ENCODE results near the gene LRRC7. TPM values are rescaled to one million over a fixed set of nuclear protein-coding genes. Genes with fewer than 3 reads are reported as not detected.

The LRRC7 gene
- total RNA-seq, 3 donors from 2014 or later: 0.46 to 1.2 (median 1.0) TPM

DNA sequence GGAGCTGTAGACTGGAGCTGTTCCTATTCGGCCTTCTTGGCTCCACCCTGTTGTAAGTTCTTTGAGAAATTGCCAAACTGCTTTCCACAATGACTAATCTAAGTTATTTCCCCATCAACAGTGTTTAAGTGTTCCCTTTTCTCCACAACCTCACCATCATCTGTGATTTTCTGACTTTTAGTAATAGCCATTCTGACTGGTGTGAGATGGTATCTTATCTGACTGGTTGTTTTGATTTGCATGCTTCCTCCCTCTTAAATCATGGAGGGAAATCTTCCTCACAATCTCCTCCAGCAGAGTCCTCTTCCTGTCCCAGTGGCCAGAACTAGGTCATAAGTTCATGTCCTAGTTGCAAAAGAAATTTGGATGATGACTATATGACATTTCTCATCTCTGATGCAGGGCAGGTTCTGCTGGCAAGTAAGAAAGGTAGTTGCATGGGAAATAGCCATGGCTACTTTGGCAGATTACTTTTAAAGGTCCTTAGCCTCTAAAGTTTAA lies 343.6 kb downstream of the LRRC7 start:
- intact Hi-C loops (cut with DNase I, micrococcal nuclease): no loop called here
- H3K36me3 ChIP-seq (ENCODE audit: low read depth): no peaks in the 10 kb centered on the region
- ATAC-seq (no peak), DNase-seq (no peak)
- TF ChIP-seq, protein P1, sequence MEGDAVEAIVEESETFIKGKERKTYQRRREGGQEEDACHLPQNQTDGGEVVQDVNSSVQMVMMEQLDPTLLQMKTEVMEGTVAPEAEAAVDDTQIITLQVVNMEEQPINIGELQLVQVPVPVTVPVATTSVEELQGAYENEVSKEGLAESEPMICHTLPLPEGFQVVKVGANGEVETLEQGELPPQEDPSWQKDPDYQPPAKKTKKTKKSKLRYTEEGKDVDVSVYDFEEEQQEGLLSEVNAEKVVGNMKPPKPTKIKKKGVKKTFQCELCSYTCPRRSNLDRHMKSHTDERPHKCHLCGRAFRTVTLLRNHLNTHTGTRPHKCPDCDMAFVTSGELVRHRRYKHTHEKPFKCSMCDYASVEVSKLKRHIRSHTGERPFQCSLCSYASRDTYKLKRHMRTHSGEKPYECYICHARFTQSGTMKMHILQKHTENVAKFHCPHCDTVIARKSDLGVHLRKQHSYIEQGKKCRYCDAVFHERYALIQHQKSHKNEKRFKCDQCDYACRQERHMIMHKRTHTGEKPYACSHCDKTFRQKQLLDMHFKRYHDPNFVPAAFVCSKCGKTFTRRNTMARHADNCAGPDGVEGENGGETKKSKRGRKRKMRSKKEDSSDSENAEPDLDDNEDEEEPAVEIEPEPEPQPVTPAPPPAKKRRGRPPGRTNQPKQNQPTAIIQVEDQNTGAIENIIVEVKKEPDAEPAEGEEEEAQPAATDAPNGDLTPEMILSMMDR (IDR thresholded peaks at IDR 0.05): no peak
- no peak overlapping the region for H3K4me3 ChIP-seq
- H3K9me3 ChIP-seq: no peaks in the 10 kb centered on the region
- H3K4me1 ChIP-seq (ENCODE audit: low read depth): no peaks in the 10 kb centered on the region

- intact Hi-C loops (cut with DNase I, micrococcal nuclease): no loop called here
- no peak overlapping the region for H3K4me3 ChIP-seq
- ATAC-seq (no peak), DNase-seq (peak in 1 of 3 donors; percentile 1)
- H3K4me1 ChIP-seq (ENCODE audit: low read depth): no peaks in the 10 kb centered on the region
- H3K36me3 ChIP-seq (ENCODE audit: low read depth): no peaks in the 10 kb centered on the region
- TF ChIP-seq, protein P1 (IDR thresholded peaks at IDR 0.05): no peak
- no peaks in the 10 kb centered on the region for H3K9me3 ChIP-seq
These were observed 346.3 kb downstream of the LRRC7 start for GRCh38 chr1:69913977-69914376.

DNA sequence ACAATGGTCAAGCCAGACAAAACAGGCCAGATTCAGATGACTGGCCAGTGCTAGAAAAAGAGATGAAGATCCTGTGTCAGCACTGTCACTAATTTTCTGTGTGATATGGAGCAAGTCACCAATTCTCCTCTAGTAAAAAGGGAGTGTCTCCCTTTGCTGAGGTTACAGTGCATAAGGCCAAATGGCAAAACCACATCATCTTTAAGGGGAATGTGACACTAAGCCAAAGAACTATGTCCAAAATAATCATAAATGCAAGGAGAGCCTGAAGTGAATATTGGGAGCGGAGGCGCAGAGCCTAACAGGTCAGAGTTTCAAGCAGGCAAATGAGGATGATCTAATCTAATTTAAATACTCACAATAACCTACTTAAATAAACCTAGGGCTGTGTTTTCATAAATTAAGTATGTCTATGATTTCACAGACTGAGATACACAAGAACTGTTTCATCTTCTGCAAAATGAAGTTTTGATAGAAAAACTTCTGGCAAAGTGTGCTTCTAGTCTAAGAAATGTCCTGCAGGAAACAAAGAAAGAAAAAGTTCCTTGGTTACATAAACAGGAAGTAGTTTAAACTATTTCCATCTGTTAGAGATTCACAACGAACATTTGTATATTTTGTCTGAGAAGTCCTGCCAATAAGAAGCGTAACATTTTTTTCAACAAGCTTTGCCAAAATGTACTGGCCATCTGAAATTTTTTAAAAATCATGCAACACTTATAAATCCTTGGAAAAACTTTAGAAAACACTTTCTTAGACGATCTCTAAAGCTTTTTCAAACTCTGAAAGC lies 347.4 kb downstream of the LRRC7 start:
- ATAC-seq: no peak
- no peak for DNase-seq
- H3K4me3 ChIP-seq: no peak overlapping the region
- TF ChIP-seq, protein P1 (IDR thresholded peaks at IDR 0.05): no peak
- intact Hi-C loops (cut with DNase I, micrococcal nuclease): no loop called here
- H3K4me1 ChIP-seq (ENCODE audit: low read depth): no peaks in the 10 kb centered on the region
- H3K9me3 ChIP-seq: no peaks in the 10 kb centered on the region
- no peaks in the 10 kb centered on the region for H3K36me3 ChIP-seq (ENCODE audit: low read depth)

DNA sequence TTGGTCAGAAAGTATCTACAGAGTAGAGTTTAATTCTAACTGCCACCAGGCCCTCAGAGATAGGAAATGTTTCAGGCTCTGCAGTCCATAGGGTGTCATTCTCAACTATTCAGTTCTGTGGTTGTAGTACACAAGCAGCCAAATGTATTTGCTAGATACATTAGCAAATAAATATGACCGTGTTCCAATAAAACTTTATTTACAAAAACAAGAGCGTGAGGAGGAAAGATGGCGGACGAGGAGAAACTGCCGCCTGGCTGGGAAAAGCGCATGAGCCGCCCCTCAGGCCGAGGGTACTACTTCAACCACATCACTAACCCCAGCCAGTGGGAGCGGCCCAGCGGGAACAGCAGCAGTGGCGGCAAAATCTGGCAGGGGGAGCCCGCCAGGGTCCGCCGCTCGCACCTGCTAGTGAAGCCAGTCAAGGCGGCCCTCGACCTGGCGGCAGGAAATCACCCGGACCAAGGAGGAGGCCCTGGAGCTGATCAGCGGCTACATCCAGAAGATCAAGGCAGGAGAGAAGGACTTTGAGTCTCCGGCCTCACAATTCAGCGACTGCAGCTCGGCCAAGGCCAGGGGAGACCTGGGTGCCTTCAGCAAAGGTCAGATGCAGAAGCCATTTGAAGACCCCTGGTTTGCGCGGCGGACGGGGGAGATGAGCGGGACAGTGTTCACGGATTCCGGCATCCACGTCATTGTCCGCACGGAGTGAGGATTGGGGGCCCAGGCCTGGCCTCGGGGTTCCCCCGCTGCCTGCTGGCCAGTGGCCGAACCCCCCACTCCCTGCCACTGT lies 351.6 kb downstream of the LRRC7 start:
- TF ChIP-seq, protein P1 (IDR thresholded peaks at IDR 0.05): no peak
- intact Hi-C loops (cut with DNase I, micrococcal nuclease): no loop called here
- ATAC-seq: no peak
- DNase-seq: no peak
- Histone ChIP-seq H3K9me3 (no peaks in the 10 kb centered on the region), H3K4me3 (no peak overlapping the region), H3K36me3 (ENCODE audit: low read depth) (no peaks in the 10 kb centered on the region), H3K4me1 (ENCODE audit: low read depth) (no peaks in the 10 kb centered on the region)

DNA sequence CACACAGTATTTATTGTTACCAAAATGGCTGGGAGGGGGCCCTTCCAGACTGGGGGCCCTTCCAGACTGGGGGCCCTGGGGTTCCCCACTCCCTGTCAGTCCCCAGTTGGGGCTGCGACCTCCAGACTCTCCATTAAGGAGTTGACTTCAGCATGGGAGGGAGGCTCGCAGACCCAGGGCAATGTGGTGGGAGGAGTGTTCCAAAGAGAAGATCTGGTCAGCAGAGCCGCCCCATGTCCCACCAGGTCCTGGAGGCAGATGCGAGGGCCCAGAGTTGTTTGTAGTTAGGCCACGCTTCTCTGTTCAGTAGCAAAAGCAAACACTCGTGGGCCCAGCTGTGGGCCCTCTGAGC lies 352.2 kb downstream of the LRRC7 start:
- DNase-seq: no peak
- TF ChIP-seq, protein P1 (IDR thresholded peaks at IDR 0.05): no peak
- ATAC-seq: no peak
- no peaks in the 10 kb centered on the region for H3K36me3 ChIP-seq (ENCODE audit: low read depth)
- no peaks in the 10 kb centered on the region for H3K9me3 ChIP-seq
- intact Hi-C loops (cut with DNase I, micrococcal nuclease): no loop called here
- H3K4me1 ChIP-seq (ENCODE audit: low read depth): no peaks in the 10 kb centered on the region
- no peak overlapping the region for H3K4me3 ChIP-seq
